Mucosa of gallbladder (tissue), 1 donor: ENCODE data around the gene PMEL. TPM values are rescaled to one million over a fixed set of nuclear protein-coding genes. Genes with fewer than 3 reads are reported as not detected.
A peak's percentile ranks its signal among the peaks of the same experiment; 100 is the strongest.

Experiments
- DNase-seq: peaks from one replicate; pipeline ENCODE4 v3.0.0-alpha.2; 2020; ENCODE audit warnings: low spot score
- total RNA-seq: library from RNA; stranded (reverse); gene quantifications from one replicate; pipeline ENCODE4 v1.2.1, GENCODE V29; 2021
- donor health status: DM: no; HTN: no; CAD: no.

PMEL gene
- total RNA-seq, 1 donor from 2014 or later: 2.9 TPM

DNA sequence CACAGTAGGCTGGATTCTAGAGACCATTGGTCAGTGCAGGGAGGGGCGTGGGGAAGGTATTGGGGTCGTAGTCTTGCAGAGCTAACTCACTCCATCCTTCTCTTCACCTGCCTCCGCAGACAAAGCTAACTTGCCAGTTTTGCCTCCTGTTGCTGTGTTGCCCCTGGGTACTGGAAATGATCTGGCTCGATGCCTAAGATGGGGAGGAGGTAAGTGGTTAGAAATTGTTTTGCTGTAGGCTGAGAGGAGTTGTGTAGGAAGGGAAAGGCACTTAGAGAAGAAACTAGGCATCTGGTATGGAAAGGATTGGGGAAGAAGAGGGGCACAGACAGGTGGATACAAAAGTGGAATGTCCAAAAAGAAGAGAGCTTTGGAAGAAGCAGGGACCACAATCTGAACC, 23.8 kb downstream of the PMEL start:
- DNase-seq: no peak

DNA sequence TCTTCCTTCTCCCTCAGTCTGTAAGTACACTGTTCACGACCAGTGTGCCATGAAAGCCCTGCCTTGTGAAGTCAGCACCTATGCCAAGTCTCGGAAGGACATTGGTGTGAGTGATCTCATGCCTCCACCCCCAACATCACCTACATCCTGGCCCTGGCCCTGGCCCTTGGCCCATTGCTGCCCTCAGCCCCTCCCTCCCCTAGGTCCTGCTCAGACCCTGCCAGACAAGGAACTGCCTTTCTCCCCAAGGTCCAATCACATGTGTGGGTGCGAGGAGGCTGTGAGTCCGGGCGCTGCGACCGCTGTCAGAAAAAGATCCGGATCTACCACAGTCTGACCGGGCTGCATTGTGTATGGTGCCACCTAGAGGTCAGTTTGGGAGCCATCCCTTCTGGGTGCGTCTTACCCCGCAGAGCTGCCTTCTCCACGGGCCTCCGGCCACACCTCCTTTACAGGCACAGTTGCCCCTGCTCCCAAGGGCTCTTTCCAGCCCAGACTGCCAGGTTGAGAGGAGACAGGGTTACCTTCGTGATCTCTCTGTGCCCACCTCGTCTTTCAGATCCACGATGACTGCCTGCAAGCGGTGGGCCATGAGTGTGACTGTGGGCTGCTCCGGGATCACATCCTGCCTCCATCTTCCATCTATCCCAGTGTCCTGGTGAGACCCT, 25.6 kb downstream of the PMEL start:
- peak; percentile 91 for DNase-seq

DNA sequence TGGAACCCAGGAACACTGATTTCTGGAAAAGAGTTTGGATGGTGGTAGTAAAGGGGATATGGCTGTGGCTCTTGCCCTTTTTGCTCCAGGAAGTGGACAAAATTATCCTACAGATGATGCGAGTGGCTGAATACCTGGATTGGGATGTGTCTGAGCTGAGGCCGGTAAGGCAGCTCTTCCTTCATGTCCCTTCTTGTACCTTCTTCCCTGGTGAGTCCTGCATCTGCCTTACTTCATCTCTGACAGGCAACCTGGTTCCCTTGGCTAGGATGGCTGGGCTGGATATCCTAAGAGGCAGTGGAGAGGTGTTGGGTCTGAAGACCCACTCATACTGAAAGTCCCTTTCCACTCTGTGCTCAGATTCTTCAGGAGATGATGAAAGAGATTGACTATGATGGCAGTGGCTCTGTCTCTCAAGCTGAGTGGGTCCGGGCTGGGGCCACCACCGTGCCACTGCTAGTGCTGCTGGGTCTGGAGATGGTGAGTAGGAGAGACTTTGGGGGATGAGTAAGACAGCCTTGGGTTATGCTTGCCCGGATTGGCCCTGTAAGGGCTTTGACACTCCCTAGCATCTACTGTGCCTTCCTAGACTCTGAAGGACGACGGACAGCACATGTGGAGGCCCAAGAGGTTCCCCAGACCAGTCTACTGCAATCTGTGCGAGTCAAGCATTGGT, 26.9 kb downstream of the PMEL start:
- DNase-seq: no peak

GRCh38 chr12:55937981-55938380, 27.9 kb downstream of the PMEL start:
- no peak for DNase-seq

- peak; percentile 16 for DNase-seq
Measured at GRCh38 chr12:55935738-55936151, 30.1 kb downstream of the PMEL start.

- DNase-seq: no peak
Measured at GRCh38 chr12:55934773-55935172, 31.1 kb downstream of the PMEL start.

DNA sequence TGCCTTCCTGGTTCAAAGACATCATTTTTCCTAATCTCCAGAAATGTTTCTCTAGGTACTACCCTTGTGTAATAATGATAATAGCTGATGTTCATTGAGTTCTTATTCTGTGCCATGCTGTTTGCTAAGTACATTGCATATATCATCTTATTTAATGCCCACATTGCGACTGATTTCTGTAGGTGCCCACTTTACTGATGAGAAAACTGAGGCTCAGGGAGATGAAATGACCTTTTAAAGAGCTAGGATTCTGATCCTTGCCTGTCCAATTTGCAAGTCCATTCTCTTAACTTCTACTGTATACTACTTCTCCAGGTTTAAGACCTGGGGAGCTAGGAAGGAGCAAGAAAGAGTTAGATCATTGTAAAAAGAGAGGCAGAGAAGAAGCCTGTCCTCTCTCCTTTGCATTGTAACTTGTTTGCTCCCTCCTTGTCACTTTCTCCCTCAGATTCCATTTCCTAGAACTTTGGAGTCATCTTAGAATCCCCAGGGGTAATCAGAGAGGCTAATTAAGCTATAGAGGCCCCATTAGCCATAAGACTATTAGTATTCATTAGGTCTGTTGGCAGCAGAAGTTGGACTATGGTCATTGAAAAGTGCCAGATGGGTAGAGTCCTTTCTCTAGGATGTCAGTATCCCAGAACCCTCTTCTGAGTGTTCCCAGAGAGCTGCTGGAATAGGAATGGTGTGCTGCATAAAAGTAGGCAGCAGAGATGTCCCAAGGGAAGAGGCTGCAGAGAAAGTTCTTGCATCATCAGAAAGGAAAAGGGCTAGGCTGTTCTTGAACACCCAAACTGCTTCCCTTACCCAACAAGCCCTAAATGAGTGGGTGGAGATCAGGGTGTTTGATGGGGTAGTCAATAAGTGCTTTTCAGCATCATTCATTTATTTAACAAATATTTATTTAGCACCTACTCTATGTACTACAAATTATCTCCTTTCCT, 31.8 kb downstream of the PMEL start:
- no peak for DNase-seq

DNA sequence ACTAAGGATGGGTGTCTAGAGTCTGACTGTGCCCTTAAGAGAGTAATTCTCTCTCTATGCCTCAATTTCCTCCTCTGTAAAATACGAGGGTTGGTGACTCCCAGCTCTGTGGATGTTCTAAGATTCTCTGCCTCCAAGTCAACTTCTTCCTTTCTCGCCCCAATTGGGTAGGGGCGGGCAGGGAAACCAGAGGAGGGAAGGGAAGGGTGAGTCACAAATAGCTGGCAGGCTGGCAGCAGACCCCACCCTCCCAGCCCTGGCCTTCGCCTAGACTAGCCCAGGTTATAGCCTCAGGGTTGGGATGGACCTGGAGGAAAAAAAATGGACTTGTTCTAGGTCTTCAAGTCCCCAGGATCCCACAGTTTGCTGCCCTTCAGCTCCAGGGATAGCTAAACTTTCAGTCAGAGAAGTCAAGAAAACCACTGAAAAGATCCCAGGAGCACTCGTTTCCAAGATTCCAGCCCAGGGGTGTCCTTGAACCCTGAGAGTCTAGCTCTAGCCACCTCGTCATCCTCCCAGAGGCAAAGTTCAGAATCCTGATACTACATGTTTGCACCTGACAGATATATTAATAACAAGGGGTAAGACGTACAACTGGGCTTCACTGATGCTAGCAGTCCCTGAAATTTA, 32.6 kb downstream of the PMEL start:
- DNase-seq: no peak

DNA sequence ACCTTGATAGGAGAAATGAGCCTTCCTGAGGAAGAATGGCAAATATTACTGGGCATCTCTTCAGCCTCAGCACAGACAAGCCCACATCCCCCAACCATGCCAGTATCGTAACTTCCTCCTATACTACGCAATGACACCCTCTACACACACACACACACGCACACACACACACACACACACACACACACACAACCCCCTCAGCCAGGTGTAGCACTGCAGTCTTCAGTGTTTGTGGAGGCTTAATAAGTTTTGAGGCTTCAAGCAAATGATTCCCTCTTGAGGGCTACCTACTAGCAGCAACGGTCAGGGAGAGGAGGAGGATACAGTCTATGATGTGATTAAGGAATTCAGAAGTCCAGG, 33.3 kb downstream of the PMEL start:
- no peak for DNase-seq

GRCh38 chr12:55931780-55932550, 33.9 kb downstream of the PMEL start:
- DNase-seq: peak; percentile 42

- no peak for DNase-seq
Measured at GRCh38 chr12:55931317-55931779, 34.5 kb downstream of the PMEL start.

DNA sequence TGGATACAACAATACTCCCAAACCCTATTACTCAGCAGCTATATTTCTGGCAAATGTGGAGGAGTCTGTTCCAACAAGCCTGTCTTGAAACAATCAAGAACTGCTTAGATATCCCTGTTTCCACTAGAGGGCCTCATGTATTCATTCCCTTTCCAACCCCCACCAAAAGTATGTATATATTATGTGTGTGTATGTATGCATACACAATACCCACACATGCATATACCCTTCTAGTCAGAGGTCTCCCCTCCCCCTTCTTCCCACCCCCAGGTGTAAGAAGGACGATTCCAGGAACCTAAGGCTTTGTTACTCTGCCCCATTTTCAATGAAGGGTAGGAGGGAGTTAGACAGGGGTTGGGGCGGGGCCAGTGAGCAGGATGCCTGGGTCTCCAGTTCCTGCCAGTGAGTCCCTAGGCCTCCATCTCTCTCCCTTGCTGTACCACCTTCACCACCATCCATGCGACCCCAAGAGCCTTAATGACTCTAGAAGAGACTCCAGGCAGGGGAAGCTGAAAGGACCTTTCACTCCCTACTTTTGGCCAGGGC, 35.0 kb downstream of the PMEL start, which contains the start of gene DGKA:
Gene DGKA, plus strand, starts transcription at position 392 of the 546 bp plus-strand sequence. CDS start 5,342 bp downstream, outside the sequence.
- peak; percentile 21 for DNase-seq

GRCh38 chr12:55929306-55929791, 36.5 kb downstream of the PMEL start:
- DNase-seq: peak; percentile 28

DNA sequence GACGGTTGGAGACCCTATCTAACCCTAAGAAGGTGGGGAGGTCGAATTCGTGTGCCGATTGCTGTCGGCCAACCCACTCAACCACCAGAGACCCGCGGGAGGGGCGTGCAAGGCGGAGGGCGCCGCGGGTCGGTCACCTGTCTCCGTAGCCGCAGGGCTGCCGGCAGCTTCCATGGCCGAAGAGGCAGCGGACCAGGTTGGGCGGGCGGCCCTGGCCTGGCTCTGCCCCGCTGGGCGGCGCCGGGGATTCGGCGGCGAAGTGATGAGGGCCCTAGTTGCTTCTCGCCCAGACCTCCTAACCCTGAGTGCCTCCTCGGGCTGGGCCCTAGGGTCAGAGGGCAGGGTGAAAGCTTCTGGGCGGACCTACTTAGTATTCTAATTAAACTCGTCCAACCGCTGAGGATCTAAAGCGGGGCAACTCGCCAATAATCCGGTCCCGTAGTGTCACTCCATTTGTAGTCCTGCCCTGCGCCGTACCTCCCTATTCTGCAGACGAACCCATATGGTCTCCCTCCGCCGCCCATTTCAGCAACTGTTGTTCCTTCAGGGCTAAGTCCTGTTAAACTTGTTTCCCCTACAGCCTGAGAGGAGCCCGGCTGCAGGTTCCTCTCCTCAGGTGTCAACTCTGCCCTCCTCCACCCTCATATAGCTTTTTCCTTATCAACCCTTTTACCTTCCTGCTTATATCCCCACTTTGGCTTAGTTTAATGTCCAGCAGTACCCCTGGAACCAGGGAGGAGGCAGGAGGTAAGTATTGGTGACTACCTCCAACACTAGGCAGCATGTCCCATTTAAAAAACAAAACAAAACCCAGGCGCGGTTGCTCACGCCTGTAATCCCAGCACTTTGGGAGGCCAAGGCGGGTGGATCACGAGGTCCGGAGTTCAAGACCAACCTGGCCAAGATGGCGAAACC, 38.0 kb downstream of the PMEL start, which contains the start of gene PYM1:
Gene PYM1, minus strand, starts transcription at position 307 of the 915 bp plus-strand sequence. Its CDS starts 133 bp downstream, at position 174.
- peak; percentile 81 for DNase-seq

DNA sequence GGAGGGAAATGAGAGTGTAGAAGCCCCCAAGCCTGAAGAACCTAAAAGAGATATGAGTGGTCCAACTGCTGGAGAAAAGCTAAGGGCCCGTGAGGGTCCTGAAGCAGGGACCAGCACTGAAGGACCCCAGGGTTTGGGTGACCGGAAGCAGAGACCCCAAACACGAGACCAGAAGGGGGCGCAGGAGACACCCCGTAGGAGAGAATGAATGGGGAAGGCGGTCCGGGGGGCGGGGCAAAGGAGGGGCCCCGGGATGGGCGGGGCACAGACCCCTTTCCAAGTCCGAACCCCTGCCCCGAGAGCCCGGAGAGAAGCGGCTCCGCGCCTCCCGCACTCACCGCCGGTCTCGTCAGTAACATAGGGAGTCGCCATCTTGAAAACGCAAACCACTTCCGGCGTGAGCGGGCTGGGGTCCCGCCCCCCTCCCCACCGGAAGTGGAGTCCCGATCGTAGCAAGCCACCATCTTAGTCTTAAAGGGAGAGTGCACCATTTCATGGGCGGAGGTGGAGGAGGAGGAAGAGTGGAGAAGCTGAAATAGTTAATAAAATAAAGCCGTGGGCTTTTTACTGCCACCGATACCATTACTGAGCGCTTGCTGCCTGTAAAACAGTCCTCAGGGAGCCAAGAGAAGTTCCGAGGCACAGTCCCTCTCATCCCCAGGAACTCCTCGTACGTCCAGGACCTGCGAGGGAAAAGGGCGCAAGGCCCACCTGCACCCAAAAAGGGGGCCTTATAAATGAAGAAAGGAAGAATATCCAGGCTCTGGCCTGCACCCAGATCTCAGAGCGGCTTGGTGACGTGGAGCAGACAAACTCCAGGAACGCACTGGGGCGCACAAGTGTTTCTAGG, 38.9 kb downstream of the PMEL start:
- DNase-seq: peak; percentile 89

- no peak for DNase-seq
Measured at GRCh38 chr12:55925870-55926737, 39.7 kb downstream of the PMEL start.

DNA sequence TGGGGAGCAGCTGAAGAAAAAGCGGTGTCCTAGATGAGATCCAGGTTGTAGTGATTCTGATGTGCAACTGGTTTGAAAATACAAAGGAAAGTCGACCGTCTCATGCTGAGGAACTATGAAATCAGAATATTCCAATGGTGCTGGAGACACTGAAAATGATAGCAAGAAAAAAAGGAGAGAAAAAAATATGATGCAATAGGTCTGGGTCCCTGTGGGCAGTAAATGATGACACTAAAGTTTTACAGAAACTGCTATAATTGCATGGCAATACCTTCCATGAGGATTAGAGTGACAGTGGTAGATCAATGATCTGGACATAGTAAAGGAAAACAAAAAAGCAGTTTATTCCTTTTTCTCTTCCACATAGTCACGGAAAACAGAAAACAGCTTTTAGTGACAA, 40.5 kb downstream of the PMEL start:
- no peak for DNase-seq
